GM12878 (cell line): ENCODE data around the gene GPI. TPM values are rescaled to one million over a fixed set of nuclear protein-coding genes. Genes with fewer than 3 reads are reported as not detected.

Experiments
- ATAC-seq: fragments of 200-7000 bp; cut with Tn5 transposase; 3 replicates; pipeline ENCODE4 v1.9.1; 2020; ENCODE audit warnings: mild to moderate bottlenecking, moderate library complexity
- Bru-seq: library from RNA; stranded (reverse); fragments of 400-500 nt; gene quantifications from one replicate; lab custom pipeline; 2021; lab: Mats Ljungman, UMichigan
- BruChase-seq, 2 experiments: library from RNA; stranded (reverse); fragments of 400-500 nt; gene quantifications; one replicate each; lab custom pipeline; 2021; lab: Mats Ljungman, UMichigan
- BruUV-seq: library from RNA; stranded (reverse); fragments of 400-500 nt; replicated peaks from 2 replicates; lab custom pipeline; 2021; lab: Mats Ljungman, UMichigan
- CTCF ChIA-PET: fragments of 300-600 bp; sonication (Branson Sonifier 250); formaldehyde crosslinking; extraction: SDS; loops from one replicate; lab custom pipeline; 2021; ENCODE audit warnings: inconsistent platforms; lab: Yijun Ruan, JAX
- POLR2A ChIA-PET: fragments of 350-600 bp; formaldehyde crosslinking; extraction: SDS; loops from one replicate; lab custom pipeline; 2021; ENCODE audit warnings: inconsistent platforms; lab: Charles Lee
- RAD21 ChIA-PET: fragments of 300-600 bp; sonication (Branson Sonifier 250); formaldehyde crosslinking; loops from one replicate; lab custom pipeline; 2023; ENCODE audit warnings: antibody characterized with exemption; ENCODE audit not compliant: unreplicated experiment; lab: Charles Lee
- SMC1A ChIA-PET: fragments of 300-600 bp; sonication (Branson Sonifier 250); formaldehyde crosslinking; loops from one replicate; lab custom pipeline; 2023; ENCODE audit not compliant: unreplicated experiment, uncharacterized antibody; lab: Charles Lee
- DNase-seq: peaks from one replicate; pipeline ENCODE4 v3.0.0-alpha.2; 2011; ENCODE audit warnings: low read depth, low spot score
- FAIRE-seq: peaks from 3 replicates; lab custom pipeline; 2011; peaks lifted over from hg19 to GRCh38; lab: Jason Lieb, UNC
- H2AFZ ChIP-seq: 2 replicates; pipeline ENCODE4 v1.6.0; 2011; ENCODE audit warnings: low read depth, low read length, control low read depth; ENCODE audit not compliant: control insufficient read depth
- H3K27ac ChIP-seq: 2 replicates; pipeline ENCODE4 v1.5.1; 2011; ENCODE audit warnings: control low read depth; ENCODE audit not compliant: control insufficient read depth, insufficient read depth
- H3K27me3 ChIP-seq, 2 experiments: replicated peaks in 1 of 2; 2 replicates each; pipeline versions ENCODE4 v1.6.0 to v1.6.1; 2011; ENCODE audit warnings: low read length in 1 of 2; ENCODE audit not compliant: control insufficient read depth in 2 of 2, insufficient read depth in 2 of 2
- H3K36me3 ChIP-seq, 2 experiments: 2 replicates each; pipeline ENCODE4 v1.5.1; 2011; ENCODE audit warnings: low read length in 1 of 2; ENCODE audit not compliant: control insufficient read depth in 2 of 2, insufficient read depth in 2 of 2
- H3K4me1 ChIP-seq: 2 replicates; pipeline ENCODE4 v1.6.1; 2011; ENCODE audit warnings: mild to moderate bottlenecking, low read length, moderate library complexity, mixed read lengths; ENCODE audit not compliant: control insufficient read depth, insufficient read depth
- H3K4me2 ChIP-seq: 2 replicates; pipeline ENCODE4 v1.6.0; 2011; ENCODE audit warnings: control low read depth; ENCODE audit not compliant: control insufficient read depth, insufficient read depth
- H3K4me3 ChIP-seq: fragments of 200-600 bp; sonication (generic); 2 replicates; pipeline ENCODE4 v1.5.1; 2016
- H3K79me2 ChIP-seq: 2 replicates; pipeline ENCODE4 v1.6.0; 2011; ENCODE audit warnings: low read length; ENCODE audit not compliant: control insufficient read depth, insufficient read depth
- H3K9ac ChIP-seq: 2 replicates; pipeline ENCODE4 v1.8.0; 2011; ENCODE audit warnings: low read length, control low read depth, mixed read lengths; ENCODE audit not compliant: control insufficient read depth, insufficient read depth
- H3K9me3 ChIP-seq: replicated peaks from 3 replicates; pipeline ENCODE4 v1.5.1; 2011; ENCODE audit warnings: mild to moderate bottlenecking, low read length; ENCODE audit not compliant: control insufficient read depth, insufficient read depth
- H4K20me1 ChIP-seq: 2 replicates; pipeline ENCODE4 v1.6.0; 2011; ENCODE audit not compliant: control insufficient read depth, insufficient read depth
- DPF2 ChIP-seq: fragments of 450-650 bp; IDR thresholded peaks from 2 replicates; pipeline ENCODE4 v1.6.1; 2017; ENCODE audit warnings: mild to moderate bottlenecking
- EGR1 ChIP-seq, 2 experiments: IDR thresholded peaks; 1 replicate in 1 of 2; 2 replicates in 1 of 2; pipeline ENCODE4 v1.6.1; 2011 to 2012; ENCODE audit warnings: low read depth in 2 of 2, low read length in 2 of 2, borderline replicate concordance in 1 of 2, mild to moderate bottlenecking in 1 of 2, moderate library complexity in 1 of 2
- FOXM1 ChIP-seq: IDR thresholded peaks from 2 replicates; pipeline ENCODE4 v1.6.1; 2012; ENCODE audit warnings: low read depth, mild to moderate bottlenecking, inconsistent platforms, low read length, moderate library complexity
- HDGF ChIP-seq: fragments of 450-650 bp; IDR thresholded peaks from 2 replicates; pipeline ENCODE4 v1.6.1; 2016; ENCODE audit warnings: antibody characterized with exemption
- MAX ChIP-seq: IDR thresholded peaks from 2 replicates; pipeline ENCODE4 v1.6.1; 2012; ENCODE audit warnings: low read depth, low read length, improper control_type of control experiment
- MLLT1 ChIP-seq: fragments of 450-650 bp; IDR thresholded peaks from 2 replicates; pipeline ENCODE4 v1.6.1; 2016; ENCODE audit warnings: mild to moderate bottlenecking
- MXI1 ChIP-seq: fragments of 150-350 bp; IDR thresholded peaks from 2 replicates; pipeline ENCODE4 v1.6.1; 2011; ENCODE audit warnings: low read depth, mild to moderate bottlenecking, inconsistent platforms, low read length, improper control_type of control experiment
- MYC ChIP-seq: IDR thresholded peaks from 2 replicates; pipeline ENCODE4 v1.6.1; 2011; ENCODE audit warnings: mild to moderate bottlenecking, low read length, moderate library complexity, inconsistent platforms; ENCODE audit not compliant: insufficient read depth, insufficient replicate concordance, insufficient read length, severe bottlenecking
- POLR2A ChIP-seq: IDR thresholded peaks from 2 replicates; pipeline ENCODE4 v1.6.1; 2011; ENCODE audit warnings: low read depth, mild to moderate bottlenecking, low read length
- POLR2AphosphoS2 ChIP-seq: IDR thresholded peaks from 2 replicates; pipeline ENCODE4 v1.6.1; 2011; ENCODE audit warnings: low read depth, mild to moderate bottlenecking, low read length, improper control_type of control experiment, moderate library complexity
- POU2F2 ChIP-seq: IDR thresholded peaks from 3 replicates; pipeline ENCODE4 v1.6.1; 2011; ENCODE audit warnings: low read depth, mild to moderate bottlenecking, low read length, borderline replicate concordance
- SIN3A ChIP-seq: IDR thresholded peaks from 2 replicates; pipeline ENCODE4 v1.6.1; 2012; ENCODE audit warnings: low read depth, low read length, improper control_type of control experiment
- SP1 ChIP-seq: IDR thresholded peaks from one replicate; pipeline ENCODE4 v1.6.1; 2011; ENCODE audit warnings: low read depth, low read length
- TAF1 ChIP-seq: IDR thresholded peaks from 2 replicates; pipeline ENCODE4 v1.6.1; 2011; ENCODE audit warnings: mild to moderate bottlenecking, low read depth, low read length, borderline replicate concordance
- TCF3 ChIP-seq: IDR thresholded peaks from 2 replicates; pipeline ENCODE4 v1.6.1; 2012; ENCODE audit warnings: low read depth, mild to moderate bottlenecking, low read length, borderline replicate concordance; ENCODE audit not compliant: insufficient read depth
- ZBED1 ChIP-seq: IDR thresholded peaks from 2 replicates; pipeline ENCODE4 v1.6.1; 2016; ENCODE audit warnings: borderline replicate concordance
- ZNF24 ChIP-seq: fragments of 450-650 bp; IDR thresholded peaks from 2 replicates; pipeline ENCODE4 v1.6.1; 2017; ENCODE audit warnings: antibody characterized with exemption, mild to moderate bottlenecking
- ZNF274 ChIP-seq: IDR thresholded peaks from one replicate; pipeline ENCODE4 v1.8.0; 2011; ENCODE audit not compliant: insufficient read length, insufficient read depth
- WGBS: methylation state at CpG from one replicate; pipeline ENCODE4 v1.1.6; 2016; ENCODE audit warnings: low lambda C conversion rate; ENCODE audit not compliant: insufficient replicate concordance, insufficient coverage; ENCODE audit errors: missing lambda C conversion rate; 5-methylcytosine and 5-hydroxymethylcytosine counted together
- in situ Hi-C: fragments of 300-500 bp; cut with MboI; formaldehyde crosslinking; loops from 9 replicates; pipeline ENCODE4 v1.14.3; 2018; ENCODE audit warnings: mixed read lengths
- intact Hi-C: fragments of 100-400 bp; cut with micrococcal nuclease; formaldehyde crosslinking; loops from one replicate; pipeline ENCODE4 v1.14.2; 2022; ENCODE audit not compliant: unreplicated experiment
- long read RNA-seq, 2 experiments: library from polyadenylated mRNA; unstranded; transcript quantifications; one replicate each; pipeline ENCODE4 v2.0.0, GENCODE V29; 2019 to 2020
- polyA minus RNA-seq, 3 experiments: library from RNA; depleted of rRNA, polyadenylated mRNA; stranded (reverse); fragments of >200 nt; gene quantifications; 2 replicates each; pipeline ENCODE4 v1.2.3, GENCODE V29; 2011
- polyA plus RNA-seq, 11 experiments: library from polyadenylated mRNA; depleted of rRNA in 4 of 11; unstranded in 6 of 11; stranded (reverse) in 5 of 11; fragments of >200 nt; fragmentation: Nextera tagmentation in 4 of 11; fragmentation: Illumina TruSeq in 1 of 11; extraction: Ambion mirVana in 4 of 11; extraction: Trizol in 1 of 11; gene quantifications; 1 replicate in 1 of 11; 2 replicates in 10 of 11; pipeline versions ENCODE4 v1.2.1 to v1.2.3, GENCODE V29; 2011 to 2016; ENCODE audit warnings: inconsistent platforms in 2 of 11, missing spikeins in 2 of 11, low read depth in 1 of 11
- total RNA-seq, 4 experiments: library from RNA; depleted of rRNA in 3 of 4; stranded (reverse); fragments of >200 nt in 3 of 4; fragmentation: Illumina TruSeq in 1 of 4; extraction: Trizol in 1 of 4; gene quantifications; 2 replicates each; pipeline versions ENCODE4 v1.2.1 to v1.2.3, GENCODE V29; 2013 to 2021

Gene GPI
- total RNA-seq (2013; cell fraction: nucleolus; rRNA removed) = 401 and 455 TPM in 2 replicates
- 190 and 208 TPM in 2 replicates for total RNA-seq (2014; rRNA removed)
- 132 and 145 TPM in 2 replicates for total RNA-seq (2014; rRNA removed; fragmentation: Illumina TruSeq; extraction: Trizol)
- total RNA-seq (2021) = 389 and 390 TPM in 2 replicates
- polyA plus RNA-seq (2011; ENCODE audit: low read depth) = 425 TPM
- polyA plus RNA-seq (2011; rRNA removed) = 73.4 and 161 TPM in 2 replicates
- 243 and 341 TPM in 2 replicates for polyA plus RNA-seq (2011; cell fraction: cytosol; rRNA removed)
- 464 and 522 TPM in 2 replicates for polyA plus RNA-seq (2011; cell fraction: nucleus; rRNA removed)
- 590 and 669 TPM in 2 replicates for polyA plus RNA-seq (2012)
- polyA plus RNA-seq (2014; fragmentation: Illumina TruSeq; extraction: Trizol) = 164 and 308 TPM in 2 replicates
- 100 to 1,000 TPM; 124 to 133 TPM for polyA plus RNA-seq (2014; fragmentation: Nextera tagmentation; extraction: Ambion mirVana)
- polyA plus RNA-seq (2014; rRNA removed) = 171 and 202 TPM in 2 replicates
- 100 to 1,000 TPM; 387 to 400 TPM for polyA plus RNA-seq (2016; fragmentation: Nextera tagmentation; extraction: Ambion mirVana)
- polyA minus RNA-seq (2011; rRNA and poly(A)+ RNA removed) = 290 and 381 TPM in 2 replicates
- 243 and 254 TPM in 2 replicates for polyA minus RNA-seq (2011; cell fraction: cytosol; rRNA and poly(A)+ RNA removed)
- polyA minus RNA-seq (2011; cell fraction: nucleus; rRNA and poly(A)+ RNA removed) = 138 and 217 TPM in 2 replicates
- Bru-seq, nascent RNA = percentile 92 among the genes with signal in this experiment
- BruChase-seq, experiment 1, labeled RNA remaining after a 6-hour chase = percentile 97 among the genes with signal in this experiment
- BruChase-seq, experiment 2, labeled RNA remaining after a 2-hour chase = percentile 91 among the genes with signal in this experiment
- long read RNA-seq, experiment 1, full-length matches to known transcripts = 555 of 602 reads
- long read RNA-seq, experiment 1, partial matches to known transcripts = 20 of 602 reads
- long read RNA-seq, experiment 1, other reads (novel, unspliced or antisense) = 27 of 602 reads
- long read RNA-seq, experiment 2, full-length matches to known transcripts = 137 of 180 reads
- long read RNA-seq, experiment 2, partial matches to known transcripts = 28 of 180 reads
- long read RNA-seq, experiment 2, other reads (novel, unspliced or antisense) = 15 of 180 reads

GRCh38 chr19:34364830-34365462, at the start of gene GPI:
TSS of gene GPI (plus strand) at chr19:34365196. CDS start at chr19:34365267, 71 bp downstream.
- no peaks in the 10 kb centered on the region for H3K9me3 ChIP-seq
- peak within 1 kb of the TSS; percentile 100 for H3K4me3 ChIP-seq
- H3K36me3 ChIP-seq = peaks cover 8 to 27% of the 10 kb centered on the region in 2 experiments
- FAIRE-seq = no peak
- no peak for DNase-seq
- ChIA-PET RAD21 (interaction anchor here (0.9 to 1.3 kb wide), 3 partner anchors 65 to 132 kb away, joined by 3 to 5 read pairs (median 4); no protein-coding TSS in a partner anchor), POLR2A (interaction anchor here (0.6 to 1.0 kb wide), 2 partner anchors 30 to 123 kb away, joined by 3 to 4 read pairs; no protein-coding TSS in a partner anchor), SMC1A (interaction anchor here (1.1 to 1.2 kb wide), 4 partner anchors 9 to 67 kb away, joined by 3 to 5 read pairs (median 3); no protein-coding TSS in a partner anchor), CTCF (interaction anchor here (1.4 kb wide), 1 partner anchor 19 kb away, joined by 3 read pairs; no protein-coding TSS in a partner anchor)
- peak within 1 kb of the TSS; percentile 74 for H3K27ac ChIP-seq
- in situ Hi-C loops (no loop called here), intact Hi-C loops (no loop called here)
- peaks cover 42% of the 10 kb centered on the region for H3K79me2 ChIP-seq
- H3K4me1 ChIP-seq = peaks cover 19% of the 10 kb centered on the region
- H3K27me3 ChIP-seq = no peaks in the 10 kb centered on the region
- peak within 1 kb of the TSS; percentile 86 for H2AFZ ChIP-seq
- H3K4me2 ChIP-seq = peak within 1 kb of the TSS; percentile 96
- BruUV-seq = no TSS peak
- peaks cover 4% of the 10 kb centered on the region; the same call in 1 of the 2 replicates for H4K20me1 ChIP-seq
- WGBS = 3% methylated on average over 43 of the region's 67 CpGs
- ATAC-seq = peak; percentile 95
- H3K9ac ChIP-seq = peak within 1 kb of the TSS; percentile 87
- peak in 1 of 2 experiments; percentile 94; a peak in 2 of 3 replicates for TF ChIP-seq EGR1 (IDR thresholded peaks at IDR 0.05; ENCODE audit: borderline replicate concordance in 1 of 2, low read depth in 2 of 2, low read length in 2 of 2)
- TF ChIP-seq ZNF274 = no peak
- TF ChIP-seq MAX = peak; percentile 56; the same call in 1 of the 2 replicates
- peak; percentile 75; the same call in 1 of the 2 replicates for TF ChIP-seq TAF1
- 0 out of 3 replicates have a peak, but pooled peaks have one; percentile 33 for TF ChIP-seq POU2F2
- 0 out of 2 replicates have a peak, but pooled peaks have one; percentile 57 for TF ChIP-seq POLR2AphosphoS2
- TF ChIP-seq HDGF = no peak
- TF ChIP-seq MLLT1 = peak; percentile 70; the same call in 1 of the 2 replicates
- TF ChIP-seq FOXM1 = no peak
- TF ChIP-seq DPF2 = 0 out of 2 replicates have a peak, but pooled peaks have one; percentile 51
- TF ChIP-seq SIN3A = peak; percentile 75; the same call in 1 of the 2 replicates
- TF ChIP-seq POLR2A = peak; percentile 88
- TF ChIP-seq MYC = peak; percentile 83
- peak; percentile 46; the same call in 1 of the 2 replicates for TF ChIP-seq TCF3
- peak; percentile 85 for TF ChIP-seq MXI1
- peak; percentile 93 for TF ChIP-seq ZNF24
- no peak for TF ChIP-seq SP1
- no peak for TF ChIP-seq ZBED1
